ENCODE measurements around the gene TENM3.

DNA sequence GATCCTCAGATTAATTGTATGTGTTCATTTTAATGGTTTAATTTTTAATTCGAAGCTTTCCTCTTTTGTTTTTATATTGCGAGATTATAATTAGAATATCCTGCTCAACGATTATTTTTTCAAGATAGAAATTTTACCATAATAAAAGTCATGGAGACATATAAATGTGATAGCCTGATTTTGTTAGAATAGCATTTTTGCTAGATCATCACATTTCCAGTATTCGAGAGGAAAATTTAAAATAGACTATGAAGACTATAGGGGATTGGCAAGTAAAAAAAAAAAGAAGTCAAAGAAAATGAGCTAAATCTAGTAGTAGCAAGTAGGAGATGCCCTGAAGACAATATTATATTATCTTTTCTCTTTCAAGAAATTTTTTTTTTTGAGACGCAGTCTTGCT is 60.6 kb downstream of the TENM3 start:
- TF ChIP-seq CTCF (IDR thresholded peaks at IDR 0.05; ENCODE audit: low read depth, low read length, poor library complexity, severe bottlenecking) (no peak), EZH2phosphoT487 (IDR thresholded peaks at IDR 0.05; ENCODE audit: borderline replicate concordance, low read length) (no peak)
